ENCODE results near the gene DAPK2. TPM values are rescaled to one million over a fixed set of nuclear protein-coding genes. Genes with fewer than 3 reads are reported as not detected.

The DAPK2 gene
- total RNA-seq, 1 donor from 2014 or later = 1.9 TPM

DNA sequence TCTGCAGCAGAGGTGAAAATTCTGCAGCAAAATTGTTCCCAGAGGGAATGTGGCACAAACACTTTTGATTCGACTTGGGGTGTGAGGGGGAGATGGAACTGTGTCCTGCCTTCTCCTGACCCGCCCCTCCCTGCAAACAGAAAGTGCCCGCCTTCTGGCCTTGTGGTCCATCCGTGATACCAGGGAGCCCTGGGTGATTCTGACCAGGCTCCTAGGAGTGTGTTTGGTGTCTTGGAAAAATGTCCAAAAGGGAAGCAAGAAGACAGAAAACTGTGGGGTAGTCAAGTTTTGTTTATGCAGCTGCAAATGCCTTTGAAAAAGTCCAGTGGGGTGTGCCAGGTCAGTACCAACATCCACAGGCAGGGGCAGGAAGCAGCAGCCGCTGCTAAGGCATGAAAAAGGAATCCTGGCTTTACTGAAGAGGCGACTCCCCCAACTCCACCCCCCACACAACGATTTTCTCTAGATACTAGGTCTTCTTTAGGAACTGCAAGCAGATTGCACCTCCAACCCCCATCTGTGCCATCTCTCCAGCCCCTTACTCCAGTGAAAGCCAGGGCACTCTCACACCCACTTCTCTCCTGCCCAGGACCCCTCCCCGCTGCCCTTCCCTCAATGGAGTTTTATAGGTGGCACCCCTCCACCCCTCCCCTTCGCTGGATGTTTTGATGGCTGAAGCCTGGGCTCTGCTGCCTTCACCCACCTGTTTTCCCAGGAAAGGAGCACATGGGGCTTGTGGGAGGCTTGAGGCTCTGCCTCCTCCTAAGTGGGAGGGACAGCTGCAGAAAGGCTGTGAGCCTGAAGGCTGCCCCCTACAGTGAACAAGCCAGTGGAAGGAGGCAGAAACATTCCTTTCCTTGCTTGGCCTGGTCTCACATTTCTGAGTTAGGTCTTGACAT is 130.2 kb downstream of the DAPK2 start:
- H3K36me3 Mint-ChIP-seq (ENCODE audit: low read depth) = no peaks in the 10 kb centered on the region
- peaks cover 9% of the 10 kb centered on the region for H3K27me3 Mint-ChIP-seq (ENCODE audit: low read depth)
- intact Hi-C loops (cut with micrococcal nuclease) = no loop called here
- H3K4me3 Mint-ChIP-seq (ENCODE audit: low read depth) = no peak overlapping the region
- peaks cover 19% of the 10 kb centered on the region for H3K4me1 Mint-ChIP-seq (ENCODE audit: low read depth)
- DNase-seq (ENCODE audit: low spot score) = no peak
- H3K27ac Mint-ChIP-seq = no peak overlapping the region
- H3K9me3 Mint-ChIP-seq = no peaks in the 10 kb centered on the region

DNA sequence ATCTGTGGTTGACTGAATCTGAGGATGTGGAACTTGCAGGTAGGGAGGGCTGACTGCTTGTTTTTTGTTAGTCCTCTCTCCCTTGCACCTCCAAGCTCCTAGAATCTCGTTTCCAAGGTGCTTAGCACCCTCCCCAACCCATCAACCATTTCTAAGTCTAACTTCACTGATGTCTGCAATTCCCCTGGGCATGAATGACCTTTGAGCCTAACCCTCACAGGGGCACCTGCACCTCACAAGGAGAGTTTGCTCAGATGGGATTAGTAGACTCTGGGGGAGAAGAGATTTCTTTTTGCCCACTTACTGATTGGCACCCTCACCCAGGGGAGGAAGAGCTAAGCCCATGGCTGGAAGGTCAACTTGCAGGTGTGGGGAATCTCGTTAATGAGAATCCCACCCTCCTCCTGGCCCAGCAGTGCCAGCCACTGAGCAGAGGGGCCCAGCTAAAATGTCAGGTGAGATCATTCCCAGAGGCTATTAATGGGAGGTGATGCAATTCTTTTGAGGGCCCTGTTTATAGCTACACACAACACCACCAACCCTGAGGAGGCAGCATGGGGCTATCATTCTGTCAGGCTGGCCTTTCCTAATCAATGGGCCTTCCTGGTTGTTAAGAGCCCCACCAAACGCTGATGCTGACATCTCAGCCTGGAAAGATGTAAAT is 130.9 kb downstream of the DAPK2 start:
- intact Hi-C loops (cut with micrococcal nuclease) = no loop called here
- H3K4me3 Mint-ChIP-seq (ENCODE audit: low read depth) = no peak overlapping the region
- no peak for DNase-seq (ENCODE audit: low spot score)
- H3K36me3 Mint-ChIP-seq (ENCODE audit: low read depth) = no peaks in the 10 kb centered on the region
- H3K9me3 Mint-ChIP-seq = no peaks in the 10 kb centered on the region
- peaks cover 12% of the 10 kb centered on the region for H3K4me1 Mint-ChIP-seq (ENCODE audit: low read depth)
- no peak overlapping the region for H3K27ac Mint-ChIP-seq
- peaks cover 9% of the 10 kb centered on the region for H3K27me3 Mint-ChIP-seq (ENCODE audit: low read depth)

DNA sequence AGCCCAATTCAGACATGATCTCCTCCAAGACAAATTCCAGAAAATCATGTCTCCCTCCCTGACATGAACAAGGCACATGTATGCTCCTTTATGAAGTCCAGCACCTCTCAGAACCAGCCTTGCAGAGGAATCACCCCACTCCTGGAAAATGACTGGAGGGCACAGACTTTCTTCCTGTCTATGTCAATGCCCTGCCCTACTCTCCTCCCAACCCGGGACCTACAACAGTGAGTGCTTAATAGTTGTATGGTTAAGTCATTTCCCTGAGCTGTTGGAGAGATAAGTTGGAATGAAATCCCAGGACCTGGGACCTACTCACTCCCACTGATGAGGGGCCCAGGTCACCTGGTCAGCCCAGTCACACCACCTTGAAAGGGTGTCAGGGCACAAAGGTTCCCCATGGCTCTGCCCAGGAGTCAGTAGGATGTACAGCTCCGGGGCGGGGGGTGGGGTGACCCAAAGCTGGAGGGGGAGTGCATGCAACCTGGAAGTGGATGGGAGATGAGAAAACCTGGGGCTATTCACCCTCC is 132.4 kb downstream of the DAPK2 start:
- no peak overlapping the region for H3K27ac Mint-ChIP-seq

GRCh38 chr15:63913336-63913735 is 132.9 kb downstream of the DAPK2 start:
- H3K9me3 Mint-ChIP-seq = no peaks in the 10 kb centered on the region
- no peak overlapping the region for H3K4me3 Mint-ChIP-seq (ENCODE audit: low read depth)
- peaks cover 9% of the 10 kb centered on the region for H3K27me3 Mint-ChIP-seq (ENCODE audit: low read depth)
- intact Hi-C loops (cut with micrococcal nuclease) = no loop called here
- peaks cover 4% of the 10 kb centered on the region for H3K4me1 Mint-ChIP-seq (ENCODE audit: low read depth)
- no peak for DNase-seq (ENCODE audit: low spot score)
- no peaks in the 10 kb centered on the region for H3K36me3 Mint-ChIP-seq (ENCODE audit: low read depth)
- no peak overlapping the region for H3K27ac Mint-ChIP-seq

More for the DNA sequence above, 132.4 kb downstream of the DAPK2 start:
- DNase-seq (ENCODE audit: low spot score) = no peak
- Mint-ChIP-seq H3K27me3 (ENCODE audit: low read depth) (peaks cover 9% of the 10 kb centered on the region), H3K4me3 (ENCODE audit: low read depth) (no peak overlapping the region), H3K9me3 (no peaks in the 10 kb centered on the region), H3K4me1 (ENCODE audit: low read depth) (peaks cover 4% of the 10 kb centered on the region), H3K36me3 (ENCODE audit: low read depth) (no peaks in the 10 kb centered on the region)
- intact Hi-C loops (cut with micrococcal nuclease) = no loop called here

- Mint-ChIP-seq H3K4me1 (ENCODE audit: low read depth) (peaks cover 4% of the 10 kb centered on the region), H3K27me3 (ENCODE audit: low read depth) (peaks cover 9% of the 10 kb centered on the region), H3K27ac (no peak overlapping the region), H3K9me3 (no peaks in the 10 kb centered on the region), H3K4me3 (ENCODE audit: low read depth) (no peak overlapping the region), H3K36me3 (ENCODE audit: low read depth) (no peaks in the 10 kb centered on the region)
- DNase-seq (ENCODE audit: low spot score) = no peak
- intact Hi-C loops (cut with micrococcal nuclease) = no loop called here
Measured at GRCh38 chr15:63912061-63912615, 134.1 kb downstream of the DAPK2 start.

- H3K4me1 Mint-ChIP-seq (ENCODE audit: low read depth) = peaks cover 11% of the 10 kb centered on the region
Measured at GRCh38 chr15:63911160-63911559, 135.1 kb downstream of the DAPK2 start.

DNA sequence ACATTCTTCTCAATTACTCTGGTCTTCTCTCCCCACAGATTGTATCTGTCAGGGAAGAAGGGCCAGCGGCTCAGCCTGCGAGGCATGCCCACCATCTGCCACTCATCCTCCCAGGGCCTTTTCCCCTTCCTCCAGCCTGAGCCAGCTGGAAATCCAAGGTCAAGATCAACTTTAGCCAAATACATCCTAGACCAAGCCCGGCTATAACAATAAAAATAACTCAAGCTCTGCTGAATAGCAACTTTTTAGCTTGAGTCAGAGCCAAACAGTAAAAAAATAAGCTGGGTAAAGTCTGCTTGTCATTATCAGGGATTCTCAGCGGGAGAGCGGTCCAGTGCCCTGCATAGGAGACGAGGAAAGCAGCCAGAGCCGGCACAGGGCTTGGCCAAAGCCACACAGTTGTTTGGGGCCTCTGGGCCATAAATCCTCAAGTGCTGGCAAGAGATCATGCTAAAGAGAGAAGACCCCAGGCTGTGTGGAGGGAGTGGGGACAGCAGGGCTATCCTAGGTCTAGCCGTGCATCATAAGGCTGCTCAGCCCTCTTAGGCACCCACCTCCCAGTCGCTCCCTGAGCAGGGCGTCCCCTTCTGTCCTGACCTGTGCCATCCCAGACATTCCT is 136.4 kb downstream of the DAPK2 start:
- H3K27me3 Mint-ChIP-seq (ENCODE audit: low read depth) = peaks cover 3% of the 10 kb centered on the region
- H3K36me3 Mint-ChIP-seq (ENCODE audit: low read depth) = no peaks in the 10 kb centered on the region
- peak overlapping the region; percentile 26 for H3K27ac Mint-ChIP-seq
- no peak for DNase-seq (ENCODE audit: low spot score)
- H3K4me1 Mint-ChIP-seq (ENCODE audit: low read depth) = peaks cover 18% of the 10 kb centered on the region
- H3K9me3 Mint-ChIP-seq = no peaks in the 10 kb centered on the region
- intact Hi-C loops (cut with micrococcal nuclease) = no loop called here
- H3K4me3 Mint-ChIP-seq (ENCODE audit: low read depth) = no peak overlapping the region

More at GRCh38 chr15:63911160-63911559, 135.1 kb downstream of the DAPK2 start:
- Mint-ChIP-seq H3K4me3 (ENCODE audit: low read depth) (no peak overlapping the region), H3K36me3 (ENCODE audit: low read depth) (no peaks in the 10 kb centered on the region), H3K27ac (no peak overlapping the region), H3K9me3 (no peaks in the 10 kb centered on the region), H3K27me3 (ENCODE audit: low read depth) (peaks cover 3% of the 10 kb centered on the region)
- no peak for DNase-seq (ENCODE audit: low spot score)
- intact Hi-C loops (cut with micrococcal nuclease) = no loop called here

DNA sequence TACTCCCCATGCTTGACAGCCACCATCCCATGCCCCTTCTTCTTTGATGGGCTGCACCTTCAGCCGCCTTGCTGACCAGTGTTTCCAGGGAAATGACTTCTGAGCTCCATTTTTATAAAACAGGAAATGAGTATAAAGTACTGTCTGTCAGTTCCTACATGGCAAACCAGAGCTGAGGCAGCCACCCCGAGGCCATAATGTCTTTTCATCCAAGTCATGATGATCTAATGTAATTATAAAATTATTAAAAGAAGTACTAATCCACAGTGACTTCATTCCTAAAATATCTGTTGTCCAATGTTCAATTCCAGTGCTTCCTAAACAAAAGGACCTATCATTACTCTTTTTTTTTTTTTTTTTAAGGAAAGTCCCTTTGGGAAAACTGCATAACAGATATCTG is 137.3 kb downstream of the DAPK2 start:
- H3K36me3 Mint-ChIP-seq (ENCODE audit: low read depth) = no peaks in the 10 kb centered on the region
- no peak overlapping the region for H3K27ac Mint-ChIP-seq
- no peaks in the 10 kb centered on the region for H3K27me3 Mint-ChIP-seq (ENCODE audit: low read depth)
- DNase-seq (ENCODE audit: low spot score) = no peak
- H3K9me3 Mint-ChIP-seq = no peaks in the 10 kb centered on the region
- no peak overlapping the region for H3K4me3 Mint-ChIP-seq (ENCODE audit: low read depth)
- H3K4me1 Mint-ChIP-seq (ENCODE audit: low read depth) = peaks cover 19% of the 10 kb centered on the region
- intact Hi-C loops (cut with micrococcal nuclease) = no loop called here

DNA sequence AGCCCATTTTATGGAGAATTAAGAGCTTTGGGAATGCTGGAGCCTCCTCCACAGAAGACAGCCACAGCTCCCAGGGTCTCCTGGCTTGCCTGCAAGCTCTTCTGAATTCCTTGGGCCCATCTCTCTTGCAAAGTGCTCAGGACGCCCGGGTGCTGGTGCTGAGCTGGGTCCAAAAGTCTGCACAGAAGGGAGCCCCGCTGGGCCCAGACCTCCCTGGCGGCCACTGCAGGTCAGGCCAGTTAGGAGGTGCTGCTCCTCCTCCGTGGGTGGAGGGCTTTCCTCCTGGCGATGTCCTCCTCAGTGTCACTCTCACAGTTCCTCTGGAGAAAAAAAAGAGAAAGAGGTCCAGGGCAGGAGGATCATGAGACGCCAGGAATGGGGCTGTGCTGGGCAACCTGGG is 138.0 kb downstream of the DAPK2 start:
- no peaks in the 10 kb centered on the region for H3K27me3 Mint-ChIP-seq (ENCODE audit: low read depth)
- no peak overlapping the region for H3K4me3 Mint-ChIP-seq (ENCODE audit: low read depth)
- H3K27ac Mint-ChIP-seq = no peak overlapping the region
- H3K9me3 Mint-ChIP-seq = no peaks in the 10 kb centered on the region
- intact Hi-C loops (cut with micrococcal nuclease) = no loop called here
- H3K4me1 Mint-ChIP-seq (ENCODE audit: low read depth) = peaks cover 19% of the 10 kb centered on the region
- H3K36me3 Mint-ChIP-seq (ENCODE audit: low read depth) = no peaks in the 10 kb centered on the region
- DNase-seq (ENCODE audit: low spot score) = no peak

DNA sequence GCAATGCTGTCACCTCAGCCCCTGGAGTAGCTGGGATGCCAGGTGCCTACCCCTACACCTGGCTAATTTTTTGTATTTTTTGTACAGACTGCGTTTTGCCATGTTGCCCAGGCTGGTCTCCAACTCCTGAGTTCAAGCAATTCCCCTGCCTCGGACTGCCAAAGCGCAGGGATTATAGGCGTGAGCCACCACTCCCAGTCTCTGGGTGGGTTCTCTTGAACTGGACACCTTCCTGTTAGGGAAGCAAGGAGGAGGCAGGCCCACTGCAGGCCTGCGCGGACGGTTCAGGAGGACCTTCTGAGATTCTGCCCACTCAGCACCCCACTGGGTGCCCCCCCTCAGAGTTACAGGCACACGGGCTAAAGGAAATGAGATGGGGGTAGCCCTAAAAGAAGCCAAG is 138.8 kb downstream of the DAPK2 start:
- Mint-ChIP-seq H3K27me3 (ENCODE audit: low read depth) (no peaks in the 10 kb centered on the region), H3K36me3 (ENCODE audit: low read depth) (no peaks in the 10 kb centered on the region), H3K27ac (no peak overlapping the region), H3K9me3 (no peaks in the 10 kb centered on the region), H3K4me3 (ENCODE audit: low read depth) (no peak overlapping the region), H3K4me1 (ENCODE audit: low read depth) (peaks cover 19% of the 10 kb centered on the region)
- intact Hi-C loops (cut with micrococcal nuclease) = no loop called here
- DNase-seq (ENCODE audit: low spot score) = no peak

DNA sequence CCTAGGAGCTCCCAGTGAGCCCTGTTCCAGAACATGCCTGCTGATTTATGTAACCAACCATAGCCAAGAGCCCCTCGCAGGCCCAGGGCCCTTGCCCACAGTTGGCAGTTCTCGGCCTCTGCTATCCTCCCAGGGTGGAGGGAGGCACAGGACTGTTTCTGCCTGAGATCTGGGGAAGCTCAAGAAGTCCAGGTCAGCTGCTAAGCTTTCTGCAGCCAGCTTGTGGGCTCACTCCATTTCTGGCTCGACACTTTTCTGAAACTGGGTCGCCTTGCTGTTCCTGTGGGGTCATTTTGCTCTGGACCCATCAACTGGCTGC is 140.1 kb downstream of the DAPK2 start:
- Mint-ChIP-seq H3K9me3 (no peaks in the 10 kb centered on the region), H3K4me1 (ENCODE audit: low read depth) (peaks cover 15% of the 10 kb centered on the region), H3K27me3 (ENCODE audit: low read depth) (no peaks in the 10 kb centered on the region), H3K4me3 (ENCODE audit: low read depth) (no peak overlapping the region), H3K36me3 (ENCODE audit: low read depth) (no peaks in the 10 kb centered on the region), H3K27ac (peak overlapping the region; percentile 60)
- no peak for DNase-seq (ENCODE audit: low spot score)
- intact Hi-C loops (cut with micrococcal nuclease) = no loop called here

- no peaks in the 10 kb centered on the region for H3K9me3 Mint-ChIP-seq
- no peaks in the 10 kb centered on the region for H3K27me3 Mint-ChIP-seq (ENCODE audit: low read depth)
- no peak overlapping the region for H3K4me3 Mint-ChIP-seq (ENCODE audit: low read depth)
- intact Hi-C loops (cut with micrococcal nuclease) = no loop called here
- H3K4me1 Mint-ChIP-seq (ENCODE audit: low read depth) = peaks cover 15% of the 10 kb centered on the region
- H3K27ac Mint-ChIP-seq = peak overlapping the region; percentile 60
- DNase-seq (ENCODE audit: low spot score) = no peak
- no peaks in the 10 kb centered on the region for H3K36me3 Mint-ChIP-seq (ENCODE audit: low read depth)
Measured at GRCh38 chr15:63905558-63906265, 140.6 kb downstream of the DAPK2 start.

Measured in activated T-helper 2 cell treated with anti-CD3 and anti-CD28 coated beads, Interferon-gamma antibody, Interleukin-2, Interleukin-4, amounts not matched to agents 10 μg/mL and 5 μg/mL and 100 μg/mL, durations not matched to agents 14 hours and 24 hours and 36 hours (primary cell).